Transverse colon (tissue), 4 donors: Measurements from ENCODE around the gene FBXO40. TPM values are rescaled to one million over a fixed set of nuclear protein-coding genes. Genes with fewer than 3 reads are reported as not detected.

Experiments
- DNase-seq: peaks from one replicate; pipeline ENCODE4 v3.0.0-alpha.2; 2019
- H3K27ac ChIP-seq, 4 donors: fragments of 200-600 bp; sonication (generic); 2 replicates each; pipeline ENCODE4 v1.5.1; 2016 to 2018; ENCODE audit warnings: inconsistent platforms in 4 of 4
- H3K27me3 ChIP-seq: fragments of 200-600 bp; sonication (generic); 2 replicates; pipeline ENCODE4 v1.5.1; 2017; ENCODE audit warnings: inconsistent platforms
- H3K36me3 ChIP-seq, 4 donors: fragments of 200-600 bp; sonication (generic); 2 replicates each; pipeline ENCODE4 v1.5.1; 2017 to 2019; ENCODE audit warnings: inconsistent platforms in 4 of 4
- H3K4me1 ChIP-seq, 4 donors: fragments of 200-600 bp; sonication (generic); 2 replicates each; pipeline ENCODE4 v1.5.1; 2017 to 2020; ENCODE audit warnings: inconsistent platforms in 4 of 4
- H3K4me3 ChIP-seq, 4 donors: fragments of 200-600 bp; sonication (generic); 1 replicate in 1 of 4; 2 replicates in 3 of 4; pipeline versions ENCODE4 v1.5.1 to v1.6.1; 2017 to 2019; ENCODE audit warnings: inconsistent platforms in 4 of 4
- H3K9me3 ChIP-seq, 2 donors: fragments of 200-600 bp; sonication (generic); 2 replicates each; pipeline ENCODE4 v1.5.1; 2017 to 2019; ENCODE audit warnings: inconsistent platforms in 2 of 2
- CTCF ChIP-seq, 5 experiments: fragments of 200-600 bp in 3 of 5; fragments of 450-650 bp in 2 of 5; sonication (generic) in 3 of 5; IDR thresholded peaks; 1 replicate in 2 of 5; 2 replicates in 3 of 5; pipeline ENCODE4 v1.5.1; 2016 to 2017; ENCODE audit warnings: antibody characterized with exemption in 5 of 5, inconsistent platforms in 3 of 5, mild to moderate bottlenecking in 2 of 5, moderate library complexity in 1 of 5
- EP300 ChIP-seq: sonication (generic); formaldehyde crosslinking; IDR thresholded peaks from one replicate; pipeline ENCODE4 v1.6.1; 2017; ENCODE audit warnings: antibody characterized with exemption, low read depth
- POLR2A ChIP-seq: fragments of 450-650 bp; IDR thresholded peaks from one replicate; pipeline ENCODE4 v1.6.1; 2016; ENCODE audit warnings: antibody characterized with exemption, mild to moderate bottlenecking, moderate library complexity
- POLR2AphosphoS5 ChIP-seq, 3 donors: sonication (generic); formaldehyde crosslinking; IDR thresholded peaks; one replicate each; pipeline ENCODE4 v1.6.1; 2016; ENCODE audit warnings: antibody characterized with exemption in 3 of 3
- WGBS, 2 donors: methylation state at CpG; one replicate each; pipeline ENCODE4 v1.1.5; 2018; ENCODE audit warnings: low coverage in 1 of 2; 5-methylcytosine and 5-hydroxymethylcytosine counted together
- in situ Hi-C, 4 donors: fragments of 200-750 bp; cut with MboI; loops; one replicate each; pipeline versions ENCODE4 v1.15.0 to v1.15.1; 2017; ENCODE audit warnings: low sequenced_read_pairs in 3 of 4, low pct_ligation_motif_present in 1 of 4, low pct_unique_long_range_greater_than_20kb in 1 of 4
- intact Hi-C: fragments of 100-400 bp; cut with DNase I; formaldehyde crosslinking; loops from one replicate; pipeline ENCODE4 v1.15.1; 2023; ENCODE audit warnings: low total_unique reads
- total RNA-seq, 4 donors: library from RNA; depleted of rRNA; stranded (reverse); fragments of >200 nt; gene quantifications; one replicate each; pipeline ENCODE4 v1.1.0, GENCODE V29; 2016

The FBXO40 gene
- total RNA-seq: not detected

GRCh38 chr3:121592856-121593702 lies at the start of gene FBXO40:
FBXO40 (plus strand) TSS chr3:121593379; CDS start chr3:121620576, 27,197 bp downstream.
- H3K36me3 ChIP-seq: no peaks in the 10 kb centered on the region
- no peaks in the 10 kb centered on the region for H3K27me3 ChIP-seq
- H3K9me3 ChIP-seq: no peaks in the 10 kb centered on the region
- in situ Hi-C loops: no loop called here
- no peak for TF ChIP-seq POLR2A
- no peak for TF ChIP-seq CTCF (IDR thresholded peaks at IDR 0.05)
- TF ChIP-seq POLR2AphosphoS5 (IDR thresholded peaks at IDR 0.05): no peak
- no peak for TF ChIP-seq EP300
- H3K27ac ChIP-seq: peak within 1 kb of the TSS in 1 of 4 donors; percentile 6
- 58 to 61% methylated on average over 8 to 11 of the region's 11 CpGs for WGBS, 2 donors
- H3K4me1 ChIP-seq: no peaks in the 10 kb centered on the region
- peak; percentile 45 for DNase-seq
- intact Hi-C loops: no loop called here
- H3K4me3 ChIP-seq: no peak within 1 kb of the TSS

- intact Hi-C loops: loop anchor here (10.0 kb wide), 1 partner anchor 1130 kb away; no protein-coding TSS in a partner anchor
- Histone ChIP-seq H3K4me1 (peaks cover 0 to 34% (median 17%) of the 10 kb centered on the region in 4 donors), H3K27me3 (no peaks in the 10 kb centered on the region), H3K9me3 (no peaks in the 10 kb centered on the region), H3K27ac (peak overlapping the region in 3 of 4 donors; percentile 84 to 92 (median 85)), H3K36me3 (no peaks in the 10 kb centered on the region), H3K4me3 (peak overlapping the region in 3 of 4 donors; percentile 55 to 68 (median 55))
- TF ChIP-seq CTCF (IDR thresholded peaks at IDR 0.05) (no peak), POLR2A (no peak), POLR2AphosphoS5 (IDR thresholded peaks at IDR 0.05) (no peak), EP300 (no peak)
- 3 to 4% methylated on average over 7 to 18 of the region's 18 CpGs for WGBS, 2 donors
- in situ Hi-C loops: loop anchor here in 3 of 4 donors (10.0 to 25.0 kb wide), 3 partner anchors 292 to 717 kb away; partner anchors contain the start of genes EAF2 (in 1 of the 3) and IQCB1 (in 1 of the 3)
- no peak for DNase-seq
Measured at GRCh38 chr3:121545049-121545573, 48.1 kb upstream of the FBXO40 start.

- H3K27ac ChIP-seq: peak within 1 kb of the TSS; percentile 84 to 92 (median 87)
- H3K4me1 ChIP-seq: peaks cover 0 to 34% (median 17%) of the 10 kb centered on the region in 4 donors
- peak within 1 kb of the TSS; percentile 28 to 68 (median 55) for H3K4me3 ChIP-seq
- no peaks in the 10 kb centered on the region for H3K27me3 ChIP-seq
- intact Hi-C loops (loop anchor here (10.0 kb wide), 1 partner anchor 1129 kb away; no protein-coding TSS in a partner anchor), in situ Hi-C loops (loop anchor here in 3 of 4 donors (10.0 to 25.0 kb wide), 3 partner anchors 291 to 716 kb away; partner anchors contain the start of genes EAF2 (in 1 of the 3) and IQCB1 (in 1 of the 3))
- H3K9me3 ChIP-seq: no peaks in the 10 kb centered on the region
- WGBS, 2 donors: 0 to 1% methylated on average over 1 to 31 of the region's 42 CpGs
- DNase-seq: peak; percentile 92
- TF ChIP-seq EP300: no peak
- TF ChIP-seq POLR2AphosphoS5 (IDR thresholded peaks at IDR 0.05): peak in 2 of 3 donors; percentile 37 to 59
- TF ChIP-seq POLR2A: peak; percentile 26
- no peaks in the 10 kb centered on the region for H3K36me3 ChIP-seq
Measured at GRCh38 chr3:121545574-121546455, 47.4 kb upstream of the FBXO40 start, which contains the start of gene POLQ. POLQ (minus strand) TSS chr3:121545988; CDS start chr3:121545877, 111 bp downstream.

- TF ChIP-seq POLR2AphosphoS5 (IDR thresholded peaks at IDR 0.05) (no peak), EP300 (no peak), POLR2A (no peak), CTCF (IDR thresholded peaks at IDR 0.05) (no peak)
- Histone ChIP-seq H3K9me3 (no peaks in the 10 kb centered on the region), H3K4me1 (peaks cover 0 to 12% (median 9%) of the 10 kb centered on the region in 4 donors), H3K27me3 (no peaks in the 10 kb centered on the region), H3K36me3 (no peaks in the 10 kb centered on the region), H3K4me3 (no peak overlapping the region), H3K27ac (no peak overlapping the region)
- 46 to 47% methylated on average over 2 to 4 of the region's 4 CpGs for WGBS, 2 donors
- DNase-seq: no peak
- intact Hi-C loops (no loop called here), in situ Hi-C loops (no loop called here)
Measured at GRCh38 chr3:121552379-121552778, 40.8 kb upstream of the FBXO40 start.
